Measurements from ENCODE around the gene DKK2.
"Not testable (repeated sequence)": the region's sequence is repeated elsewhere in the genome, so short reads cannot be mapped to it uniquely, and the experiment has no call there.

DKK2 gene

DNA sequence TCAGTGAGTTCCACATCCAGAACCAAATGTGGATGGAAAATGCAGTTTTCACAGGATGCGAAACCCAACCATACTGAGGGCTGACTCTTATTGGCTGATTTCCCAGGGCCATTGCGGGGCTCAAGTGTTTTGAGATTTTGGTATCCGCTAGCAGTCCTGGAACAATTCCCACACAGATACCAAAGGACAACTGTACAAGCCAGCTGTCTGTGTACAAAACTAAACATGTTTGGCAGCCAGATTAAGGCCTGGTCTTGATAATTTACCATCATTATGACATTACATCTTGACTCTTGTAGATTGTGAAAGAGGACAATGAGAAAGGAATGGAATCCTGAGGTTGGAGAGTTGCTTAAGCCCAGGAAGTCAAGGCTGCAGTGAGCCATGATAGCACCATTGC lies 121.9 kb downstream of the DKK2 start:
- no peak overlapping the region for H3K27ac ChIP-seq (ENCODE audit: low read depth, low read length, severe bottlenecking)
- WGBS, 2 experiments (ENCODE audit: insufficient coverage in 2 of 2): 100% methylated on average over 1 to 3 of the region's 3 CpGs
- no peak overlapping the region for H3K4me3 ChIP-seq (ENCODE audit: extremely low read depth, insufficient read depth, low read length, poor library complexity, severe bottlenecking)
- no peaks in the 10 kb centered on the region for H3K36me3 ChIP-seq (ENCODE audit: control insufficient read depth, insufficient read depth, low read length)
- no peaks in the 10 kb centered on the region for H3K9me3 ChIP-seq (ENCODE audit: control insufficient read depth, low read length)
- no peaks in the 10 kb centered on the region for H3K4me1 ChIP-seq (ENCODE audit: control insufficient read depth, insufficient read depth, low read length, poor library complexity, severe bottlenecking)

DNA sequence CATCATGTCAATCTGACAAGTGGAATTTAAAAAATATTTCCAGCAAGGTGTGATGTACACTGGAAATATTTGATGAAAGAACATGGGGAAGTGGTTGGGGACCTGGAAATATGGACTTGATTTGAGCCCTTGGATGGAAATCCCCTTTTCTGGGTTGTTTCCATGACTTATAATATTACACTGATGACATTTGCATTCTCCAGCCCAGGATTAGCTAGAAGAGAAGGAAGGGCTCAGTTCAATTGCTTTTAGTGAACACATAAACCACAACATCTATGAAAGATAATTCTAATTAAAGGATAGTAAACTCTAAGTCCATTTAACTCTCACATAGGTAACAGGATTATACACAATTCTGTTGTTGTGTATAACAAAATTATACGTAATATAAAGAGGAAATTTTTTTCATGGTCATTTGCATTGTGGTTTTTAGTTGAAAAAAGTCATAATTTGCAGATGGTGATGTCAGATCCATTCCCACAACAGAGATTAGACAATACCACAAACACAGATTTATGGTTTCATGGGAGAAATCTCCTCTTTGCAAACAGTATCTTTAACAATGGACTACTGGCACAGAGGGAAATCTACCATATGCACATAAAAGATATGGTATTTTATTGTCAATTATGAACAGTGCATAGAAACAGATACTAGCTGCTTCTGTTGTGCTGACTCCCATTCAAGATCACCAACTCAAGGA lies 126.5 kb downstream of the DKK2 start:
- Histone ChIP-seq H3K9me3 (ENCODE audit: control insufficient read depth, low read length) (no peaks in the 10 kb centered on the region), H3K27ac (ENCODE audit: low read depth, low read length, severe bottlenecking) (no peak overlapping the region), H3K36me3 (ENCODE audit: control insufficient read depth, insufficient read depth, low read length) (no peaks in the 10 kb centered on the region), H3K4me1 (ENCODE audit: control insufficient read depth, insufficient read depth, low read length, poor library complexity, severe bottlenecking) (no peaks in the 10 kb centered on the region), H3K4me3 (ENCODE audit: extremely low read depth, insufficient read depth, low read length, poor library complexity, severe bottlenecking) (no peak overlapping the region)
- no CpG with 5 or more reads among the region's 1 CpG for WGBS, 2 experiments (ENCODE audit: insufficient coverage in 2 of 2)

DNA sequence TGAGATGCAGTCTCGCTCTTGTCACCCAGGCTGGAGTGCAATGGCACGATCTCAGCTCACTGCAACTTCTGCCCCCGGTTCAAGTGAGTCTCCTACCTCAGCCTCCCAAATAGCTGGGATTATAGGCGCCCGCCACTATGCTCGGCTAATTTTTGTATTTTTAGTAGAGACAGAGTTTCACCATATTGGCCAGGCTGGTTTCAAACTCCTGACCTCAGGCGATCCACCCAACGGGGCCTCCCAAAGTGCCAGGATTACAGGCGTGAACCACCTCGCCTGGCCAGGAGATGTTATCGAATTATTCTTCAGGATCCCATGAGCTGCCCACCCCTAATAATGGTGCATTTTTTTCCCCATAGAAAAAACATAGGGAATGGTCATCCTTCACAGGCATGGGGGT lies 128.1 kb downstream of the DKK2 start:
- H3K4me3 ChIP-seq (ENCODE audit: extremely low read depth, insufficient read depth, low read length, poor library complexity, severe bottlenecking); H3K36me3 ChIP-seq (ENCODE audit: control insufficient read depth, insufficient read depth, low read length); H3K9me3 ChIP-seq (ENCODE audit: control insufficient read depth, low read length); H3K4me1 ChIP-seq (ENCODE audit: control insufficient read depth, insufficient read depth, low read length, poor library complexity, severe bottlenecking); H3K27ac ChIP-seq (ENCODE audit: low read depth, low read length, severe bottlenecking): not testable (repeated sequence)
- 92 to 97% methylated on average over 8 of the region's 11 CpGs for WGBS, 2 experiments (ENCODE audit: insufficient coverage in 2 of 2)

DNA sequence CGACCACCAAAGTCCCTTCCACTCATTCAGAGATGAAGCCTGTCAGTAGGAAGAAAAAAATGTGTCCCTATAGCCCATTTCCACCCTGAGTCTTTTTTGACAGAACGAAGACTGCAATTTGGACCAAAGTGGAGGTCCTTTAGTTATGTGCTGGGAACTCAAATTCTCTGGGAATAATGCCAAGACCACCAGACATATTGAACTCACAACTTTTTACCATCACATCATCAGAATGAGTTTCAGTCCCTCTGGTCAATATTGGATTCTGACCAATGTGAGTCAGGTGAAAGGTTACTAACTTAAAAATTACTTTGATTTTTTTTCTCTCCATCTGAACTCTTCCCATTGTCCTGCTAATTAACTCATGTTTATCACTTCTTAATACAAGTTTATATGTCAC lies 128.9 kb downstream of the DKK2 start:
- Histone ChIP-seq H3K27ac (ENCODE audit: low read depth, low read length, severe bottlenecking) (no peak overlapping the region), H3K36me3 (ENCODE audit: control insufficient read depth, insufficient read depth, low read length) (no peaks in the 10 kb centered on the region)
- no CpG with 5 or more reads among the region's 2 CpGs for WGBS, 2 experiments (ENCODE audit: insufficient coverage in 2 of 2)

DNA sequence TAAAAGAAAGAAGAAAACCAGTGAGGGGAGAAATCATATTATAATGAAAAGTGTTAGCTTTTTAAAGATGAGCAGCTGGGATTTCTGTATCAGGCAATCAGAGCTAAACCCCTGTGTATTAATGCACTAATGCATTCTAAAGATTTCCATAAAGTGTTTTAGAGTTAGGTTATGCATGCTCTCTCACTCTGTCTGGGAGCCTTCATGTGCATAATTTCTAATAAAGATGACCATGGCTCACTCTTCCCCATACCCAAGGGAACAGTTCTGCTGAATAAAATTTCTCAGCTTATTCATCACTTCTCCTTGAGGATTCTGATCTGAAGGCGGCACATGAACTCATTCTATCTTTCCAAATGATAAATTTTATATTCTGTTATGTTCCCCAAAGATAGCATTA lies 129.4 kb downstream of the DKK2 start:
- Histone ChIP-seq H3K27ac (ENCODE audit: low read depth, low read length, severe bottlenecking) (no peak overlapping the region), H3K4me3 (ENCODE audit: extremely low read depth, insufficient read depth, low read length, poor library complexity, severe bottlenecking) (no peak overlapping the region), H3K9me3 (ENCODE audit: control insufficient read depth, low read length) (no peaks in the 10 kb centered on the region), H3K36me3 (ENCODE audit: control insufficient read depth, insufficient read depth, low read length) (no peaks in the 10 kb centered on the region), H3K4me1 (ENCODE audit: control insufficient read depth, insufficient read depth, low read length, poor library complexity, severe bottlenecking) (no peaks in the 10 kb centered on the region)
- WGBS, 2 experiments (ENCODE audit: insufficient coverage in 2 of 2): no CpG with 5 or more reads among the region's 1 CpG

More for the DNA sequence above, 128.9 kb downstream of the DKK2 start:
- Histone ChIP-seq H3K4me1 (ENCODE audit: control insufficient read depth, insufficient read depth, low read length, poor library complexity, severe bottlenecking) (no peaks in the 10 kb centered on the region), H3K9me3 (ENCODE audit: control insufficient read depth, low read length) (no peaks in the 10 kb centered on the region), H3K4me3 (ENCODE audit: extremely low read depth, insufficient read depth, low read length, poor library complexity, severe bottlenecking) (no peak overlapping the region)

DNA sequence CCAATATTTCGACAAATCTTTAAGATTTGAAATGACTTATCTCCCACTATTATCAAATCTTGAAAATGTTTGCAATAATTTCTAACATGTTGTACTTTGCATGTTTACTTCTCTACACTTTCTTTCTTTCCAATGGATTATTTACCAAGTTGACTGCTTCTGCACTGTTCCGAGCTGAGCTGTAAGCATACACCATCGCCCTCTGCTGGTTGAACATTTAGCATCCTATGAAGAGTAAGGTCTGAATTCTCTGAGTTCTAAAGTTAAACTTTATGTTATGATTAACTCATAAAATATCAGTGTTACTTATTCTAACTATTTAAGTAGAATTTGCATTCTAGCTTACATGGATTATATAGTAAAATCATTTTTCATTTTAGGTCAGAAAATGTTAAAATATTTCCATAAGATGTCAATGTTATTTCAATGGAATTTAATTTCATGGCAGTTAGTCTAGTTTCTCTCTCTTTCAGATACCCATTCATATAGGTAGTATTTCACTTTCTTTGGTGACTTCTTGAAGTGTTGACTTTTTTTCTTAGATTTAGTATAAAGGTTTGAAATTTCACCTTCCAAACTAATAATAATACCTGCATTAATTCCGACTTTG lies 137.4 kb downstream of the DKK2 start:
- 67% methylated on average over 1 of the region's 4 CpGs; no CpG with 5 or more reads in 1 of the 2 experiments for WGBS, 2 experiments (ENCODE audit: insufficient coverage in 2 of 2)

DNA sequence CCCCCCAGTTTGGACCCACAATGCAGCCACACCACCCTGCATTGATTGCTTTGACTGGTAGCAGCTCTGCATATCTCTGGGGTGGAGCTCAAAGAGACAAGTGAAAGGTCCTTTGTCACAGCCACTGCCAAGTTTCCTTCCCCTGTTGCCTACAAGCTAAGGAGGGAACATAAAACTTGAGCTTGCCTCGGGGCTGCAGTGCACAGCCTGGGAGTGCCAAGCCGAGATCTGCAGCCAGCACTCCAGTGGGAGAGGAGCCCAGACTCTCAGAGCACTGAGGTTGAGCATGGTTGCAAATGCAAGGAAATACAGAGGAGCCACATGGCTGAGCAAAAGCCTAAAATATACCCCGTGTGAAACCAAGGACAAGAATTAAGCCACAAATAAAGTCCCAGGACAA lies 142.2 kb downstream of the DKK2 start:
- no peak overlapping the region for H3K27ac ChIP-seq (ENCODE audit: low read depth, low read length, severe bottlenecking)
- H3K4me3 ChIP-seq (ENCODE audit: extremely low read depth, insufficient read depth, low read length, poor library complexity, severe bottlenecking): no peak overlapping the region
- 86 to 87% methylated on average over 2 to 3 of the region's 3 CpGs for WGBS, 2 experiments (ENCODE audit: insufficient coverage in 2 of 2)

More for the DNA sequence above, 137.4 kb downstream of the DKK2 start:
- Histone ChIP-seq H3K27ac (ENCODE audit: low read depth, low read length, severe bottlenecking) (no peak overlapping the region), H3K9me3 (ENCODE audit: control insufficient read depth, low read length) (no peaks in the 10 kb centered on the region), H3K4me3 (ENCODE audit: extremely low read depth, insufficient read depth, low read length, poor library complexity, severe bottlenecking) (no peak overlapping the region), H3K36me3 (ENCODE audit: control insufficient read depth, insufficient read depth, low read length) (no peaks in the 10 kb centered on the region), H3K4me1 (ENCODE audit: control insufficient read depth, insufficient read depth, low read length, poor library complexity, severe bottlenecking) (no peaks in the 10 kb centered on the region)

DNA sequence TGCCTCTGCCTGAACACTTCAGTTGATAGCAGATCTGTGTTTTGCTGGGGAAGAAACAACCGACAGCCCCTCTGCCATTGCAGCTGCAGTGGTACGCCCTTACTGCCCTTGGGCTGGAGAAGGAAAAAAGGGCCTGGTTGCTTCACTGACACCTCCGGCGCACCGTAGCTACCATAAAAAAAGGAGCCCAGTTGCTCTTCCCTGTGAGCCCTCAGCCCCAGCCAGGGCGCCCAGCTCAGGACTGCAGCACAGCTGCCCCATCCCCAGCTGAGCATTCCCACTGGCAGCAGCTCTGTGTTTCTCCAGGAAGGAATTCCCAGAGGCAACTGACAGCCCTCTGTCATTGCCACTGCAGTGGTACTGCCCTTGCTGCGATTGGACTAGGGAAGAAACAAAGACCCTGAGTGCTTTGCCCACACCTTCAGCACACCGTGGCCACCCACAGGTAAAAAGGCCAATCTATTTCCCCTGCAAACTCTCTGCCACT lies 142.7 kb downstream of the DKK2 start:
- no peaks in the 10 kb centered on the region for H3K9me3 ChIP-seq (ENCODE audit: control insufficient read depth, low read length)
- no peak overlapping the region for H3K27ac ChIP-seq (ENCODE audit: low read depth, low read length, severe bottlenecking)
- 90 to 95% methylated on average over 6 to 7 of the region's 8 CpGs for WGBS, 2 experiments (ENCODE audit: insufficient coverage in 2 of 2)
- no peaks in the 10 kb centered on the region for H3K4me1 ChIP-seq (ENCODE audit: control insufficient read depth, insufficient read depth, low read length, poor library complexity, severe bottlenecking)
- H3K36me3 ChIP-seq (ENCODE audit: control insufficient read depth, insufficient read depth, low read length): no peaks in the 10 kb centered on the region
- H3K4me3 ChIP-seq (ENCODE audit: extremely low read depth, insufficient read depth, low read length, poor library complexity, severe bottlenecking): no peak overlapping the region

More for the DNA sequence above, 142.2 kb downstream of the DKK2 start:
- H3K9me3 ChIP-seq (ENCODE audit: control insufficient read depth, low read length): no peaks in the 10 kb centered on the region
- no peaks in the 10 kb centered on the region for H3K4me1 ChIP-seq (ENCODE audit: control insufficient read depth, insufficient read depth, low read length, poor library complexity, severe bottlenecking)
- H3K36me3 ChIP-seq (ENCODE audit: control insufficient read depth, insufficient read depth, low read length): no peaks in the 10 kb centered on the region

DNA sequence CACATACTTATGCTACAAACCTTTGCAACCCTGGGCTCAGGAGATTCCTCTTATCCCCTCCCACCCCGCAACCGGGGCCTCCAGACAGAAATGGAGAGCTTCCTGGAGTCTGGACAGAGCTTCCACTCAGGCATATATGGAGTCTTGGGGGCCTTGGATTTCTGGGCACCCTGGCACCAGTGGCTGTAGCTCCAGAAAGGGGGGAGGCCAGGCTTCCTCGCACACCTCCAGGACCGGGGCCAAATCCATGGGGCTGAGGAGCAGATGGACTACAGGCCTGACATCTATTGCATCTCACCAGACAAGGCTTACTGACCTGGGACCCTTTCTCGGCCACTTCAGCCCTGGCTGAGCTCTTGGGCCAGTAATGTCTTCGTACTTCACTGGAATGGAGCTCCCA lies 143.3 kb downstream of the DKK2 start:
- Histone ChIP-seq H3K4me3 (ENCODE audit: extremely low read depth, insufficient read depth, low read length, poor library complexity, severe bottlenecking) (no peak overlapping the region), H3K4me1 (ENCODE audit: control insufficient read depth, insufficient read depth, low read length, poor library complexity, severe bottlenecking) (no peaks in the 10 kb centered on the region), H3K36me3 (ENCODE audit: control insufficient read depth, insufficient read depth, low read length) (no peaks in the 10 kb centered on the region), H3K27ac (ENCODE audit: low read depth, low read length, severe bottlenecking) (no peak overlapping the region), H3K9me3 (ENCODE audit: control insufficient read depth, low read length) (no peaks in the 10 kb centered on the region)
- 85 to 96% methylated on average over 4 to 6 of the region's 6 CpGs for WGBS, 2 experiments (ENCODE audit: insufficient coverage in 2 of 2)

DNA sequence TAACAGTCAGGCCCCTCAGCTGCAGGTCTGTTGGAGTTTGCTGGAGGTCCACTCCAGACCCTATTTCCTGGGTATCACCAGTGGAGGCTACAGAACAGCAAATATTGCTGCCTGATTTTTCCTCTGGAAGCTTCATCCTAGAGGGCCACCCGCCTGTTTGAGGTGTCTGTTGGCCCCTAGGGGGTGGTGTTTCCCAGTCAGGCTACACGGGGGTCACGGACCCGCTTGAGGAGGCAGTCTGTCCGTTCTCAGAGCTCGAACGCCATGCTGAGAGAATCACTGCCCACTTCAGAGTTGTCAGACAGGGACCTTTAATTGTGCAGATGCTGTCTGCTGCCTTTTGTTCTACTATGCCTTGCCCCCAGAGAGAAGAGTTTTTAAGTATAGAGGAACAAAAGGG lies 160.8 kb downstream of the DKK2 start:
- no peaks in the 10 kb centered on the region for H3K9me3 ChIP-seq (ENCODE audit: control insufficient read depth, low read length)
- no peak overlapping the region for H3K27ac ChIP-seq (ENCODE audit: low read depth, low read length, severe bottlenecking)
- H3K36me3 ChIP-seq (ENCODE audit: control insufficient read depth, insufficient read depth, low read length): no peaks in the 10 kb centered on the region
- H3K4me1 ChIP-seq (ENCODE audit: control insufficient read depth, insufficient read depth, low read length, poor library complexity, severe bottlenecking): no peaks in the 10 kb centered on the region
- no peak overlapping the region for H3K4me3 ChIP-seq (ENCODE audit: extremely low read depth, insufficient read depth, low read length, poor library complexity, severe bottlenecking)
- 50 to 83% methylated on average over 6 to 7 of the region's 7 CpGs for WGBS, 2 experiments (ENCODE audit: insufficient coverage in 2 of 2)
